Smooth muscle cell (in vitro differentiated cells): ENCODE data around the gene MACROH2A1. TPM values are rescaled to one million over a fixed set of nuclear protein-coding genes. Genes with fewer than 3 reads are reported as not detected.

Experiments
- DNase-seq: peaks from one replicate; lab custom pipeline; 2025; ENCODE audit not compliant: unreplicated experiment; lab: John Stamatoyannopoulos, UW
- H2AFZ ChIP-seq: fragments of 200-600 bp; sonication (generic); 2 replicates; pipeline ENCODE4 v1.6.0; 2016; ENCODE audit warnings: antibody characterized with exemption, low read depth, mild to moderate bottlenecking
- H3F3A ChIP-seq: fragments of 200-600 bp; sonication (generic); 2 replicates; pipeline ENCODE4 v1.6.0; 2017; ENCODE audit warnings: antibody characterized with exemption, low read depth
- H3K27ac ChIP-seq: fragments of 200-600 bp; sonication (generic); 2 replicates; pipeline ENCODE4 v1.5.1; 2016; ENCODE audit warnings: low read depth, mild to moderate bottlenecking
- H3K27me3 ChIP-seq: fragments of 200-600 bp; sonication (generic); 2 replicates; pipeline ENCODE4 v1.6.1; 2016; ENCODE audit warnings: low read depth, mild to moderate bottlenecking
- H3K36me3 ChIP-seq: fragments of 200-600 bp; sonication (generic); 2 replicates; pipeline ENCODE4 v1.5.1; 2016; ENCODE audit warnings: low read depth
- H3K4me1 ChIP-seq: fragments of 200-600 bp; sonication (generic); 2 replicates; pipeline ENCODE4 v1.5.1; 2016; ENCODE audit warnings: low read depth
- H3K4me2 ChIP-seq: fragments of 200-600 bp; sonication (generic); 2 replicates; pipeline ENCODE4 v1.6.0; 2016; ENCODE audit warnings: mild to moderate bottlenecking
- H3K4me3 ChIP-seq: fragments of 200-600 bp; sonication (generic); 2 replicates; pipeline ENCODE4 v1.5.1; 2016; ENCODE audit warnings: mild to moderate bottlenecking
- H3K79me2 ChIP-seq: fragments of 200-600 bp; sonication (generic); 2 replicates; pipeline ENCODE4 v1.6.0; 2016; ENCODE audit warnings: low read depth, mild to moderate bottlenecking
- H3K9ac ChIP-seq: fragments of 200-600 bp; sonication (generic); 2 replicates; pipeline ENCODE4 v1.6.0; 2016; ENCODE audit warnings: low read depth
- H3K9me3 ChIP-seq: fragments of 200-600 bp; sonication (generic); replicated peaks from 2 replicates; pipeline ENCODE4 v1.5.1; 2016; ENCODE audit warnings: low read depth
- H4K20me1 ChIP-seq: fragments of 200-600 bp; sonication (generic); 2 replicates; pipeline ENCODE4 v1.6.0; 2016; ENCODE audit warnings: low read depth
- CTCF ChIP-seq: fragments of 200-600 bp; sonication (generic); IDR thresholded peaks from 2 replicates; pipeline ENCODE4 v1.5.1; 2017; ENCODE audit warnings: borderline replicate concordance, mild to moderate bottlenecking, antibody characterized with exemption; ENCODE audit not compliant: insufficient read depth, poor library complexity, severe bottlenecking
- WGBS: methylation state at CpG from one replicate; pipeline ENCODE4 v1.1.7; 2016; ENCODE audit warnings: low lambda C conversion rate; 5-methylcytosine and 5-hydroxymethylcytosine counted together
- polyA plus RNA-seq: library from polyadenylated mRNA; unstranded; fragments of >200 nt; fragmentation: Nextera tagmentation; extraction: Ambion mirVana; gene quantifications from 2 replicates; pipeline ENCODE4 v1.2.1, GENCODE V29; 2016
- total RNA-seq: library from RNA; depleted of rRNA; stranded (reverse); fragments of >200 nt; gene quantifications from 2 replicates; pipeline ENCODE4 v1.2.3, GENCODE V29; 2014

Gene MACROH2A1
- total and polyA plus RNA-seq, 2 experiments from 2014 or later = 309 to 371 TPM

- 97% methylated on average over 6 of the region's 6 CpGs for WGBS
- Histone ChIP-seq H2AFZ (no peak overlapping the region), H3K36me3 (no peaks in the 10 kb centered on the region), H3F3A (no peaks in the 10 kb centered on the region), H3K9me3 (no peaks in the 10 kb centered on the region), H3K4me3 (no peak overlapping the region), H3K9ac (no peak overlapping the region), H4K20me1 (no peaks in the 10 kb centered on the region), H3K4me1 (no peaks in the 10 kb centered on the region), H3K27me3 (no peaks in the 10 kb centered on the region), H3K4me2 (no peak overlapping the region), H3K79me2 (no peaks in the 10 kb centered on the region), H3K27ac (no peak overlapping the region)
- DNase-seq = no peak
- TF ChIP-seq CTCF = no peak
Observed at GRCh38 chr5:135319458-135319857, 79.6 kb downstream of the MACROH2A1 start.

- Histone ChIP-seq H3F3A (no peaks in the 10 kb centered on the region), H2AFZ (no peak overlapping the region), H3K27ac (no peak overlapping the region), H3K9me3 (no peaks in the 10 kb centered on the region), H3K4me2 (no peak overlapping the region), H3K27me3 (no peaks in the 10 kb centered on the region), H3K4me3 (no peak overlapping the region), H4K20me1 (no peaks in the 10 kb centered on the region), H3K9ac (no peak overlapping the region), H3K36me3 (no peaks in the 10 kb centered on the region), H3K4me1 (no peaks in the 10 kb centered on the region), H3K79me2 (no peaks in the 10 kb centered on the region)
- WGBS = 95% methylated on average over 1 of the region's 1 CpG
- no peak for DNase-seq
- no peak for TF ChIP-seq CTCF
Observed at GRCh38 chr5:135318924-135319323, 80.1 kb downstream of the MACROH2A1 start.

- Histone ChIP-seq H3K9ac (no peak overlapping the region), H3K36me3 (no peaks in the 10 kb centered on the region), H2AFZ (no peak overlapping the region), H3K4me1 (no peaks in the 10 kb centered on the region), H3K4me3 (no peak overlapping the region), H3K4me2 (no peak overlapping the region), H3K27ac (no peak overlapping the region), H3K27me3 (no peaks in the 10 kb centered on the region), H3K79me2 (no peaks in the 10 kb centered on the region), H4K20me1 (no peaks in the 10 kb centered on the region), H3F3A (no peaks in the 10 kb centered on the region), H3K9me3 (no peaks in the 10 kb centered on the region)
- 80% methylated on average over 4 of the region's 4 CpGs for WGBS
- no peak for DNase-seq
- no peak for TF ChIP-seq CTCF
Observed at GRCh38 chr5:135318037-135318436, 81.0 kb downstream of the MACROH2A1 start.

- Histone ChIP-seq H3K27me3 (no peaks in the 10 kb centered on the region), H3K36me3 (no peaks in the 10 kb centered on the region), H3K4me2 (no peak overlapping the region), H3K79me2 (no peaks in the 10 kb centered on the region), H3K9me3 (no peaks in the 10 kb centered on the region), H3F3A (no peaks in the 10 kb centered on the region), H2AFZ (no peak overlapping the region), H3K9ac (no peak overlapping the region), H4K20me1 (no peaks in the 10 kb centered on the region), H3K27ac (no peak overlapping the region), H3K4me1 (no peaks in the 10 kb centered on the region), H3K4me3 (no peak overlapping the region)
- TF ChIP-seq CTCF = no peak
- WGBS = 90% methylated on average over 4 of the region's 4 CpGs
- DNase-seq = no peak
Observed at GRCh38 chr5:135317286-135317685, 81.7 kb downstream of the MACROH2A1 start.
